NCI-H1694 (cell line): ENCODE measurements around the gene CELF1.
"Not testable (repeated sequence)": the region's sequence is repeated elsewhere in the genome, so short reads cannot be mapped to it uniquely, and the experiment has no call there.

Source experiments
- DNase-seq: peaks from one replicate; lab custom pipeline; 2025; lab: John Stamatoyannopoulos, UW

CELF1 gene

DNA sequence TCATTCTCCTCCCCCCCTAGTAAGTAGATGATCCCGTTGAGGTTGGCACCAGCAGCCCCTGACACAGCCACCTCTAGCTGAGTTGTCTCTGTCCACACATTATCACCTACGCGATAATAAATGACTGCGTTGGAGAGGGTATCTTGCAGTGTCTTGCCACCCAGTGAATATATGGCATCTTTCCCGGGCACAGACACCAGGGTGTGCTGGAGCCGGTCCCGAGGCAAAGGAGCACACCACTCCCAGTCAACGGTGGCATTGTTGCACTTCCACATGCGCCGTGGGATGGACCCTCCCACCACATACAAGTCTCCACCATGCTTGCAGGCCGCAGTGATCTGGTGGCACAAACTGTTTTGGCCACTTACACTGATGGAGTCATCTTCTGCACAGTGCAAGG is 20.4 kb upstream of the CELF1 start:
- no peak for DNase-seq

GRCh38 chr11:47572715-47573255 is 19.9 kb upstream of the CELF1 start:
- DNase-seq: no peak

DNA sequence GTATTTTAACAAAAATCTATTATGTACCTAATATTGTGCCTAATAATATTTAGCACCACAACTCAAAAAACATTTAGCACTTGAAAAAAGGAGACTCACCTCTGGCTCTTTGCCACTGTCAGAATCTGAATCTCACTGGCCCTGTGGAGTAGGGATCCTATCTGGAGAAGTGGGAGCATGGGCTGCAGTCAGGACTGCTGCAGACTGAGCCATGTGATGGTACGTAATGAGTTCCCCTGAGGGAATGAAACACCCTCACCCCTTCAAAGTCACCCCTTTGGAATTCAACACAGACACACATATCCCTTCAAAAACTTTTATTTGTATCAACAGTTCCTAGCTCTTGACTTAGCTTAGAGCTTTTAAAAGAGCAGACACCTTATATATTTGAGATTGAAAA is 19.0 kb upstream of the CELF1 start:
- no peak for DNase-seq

- DNase-seq: no peak
These were observed 18.4 kb upstream of the CELF1 start for GRCh38 chr11:47571357-47571729.

DNA sequence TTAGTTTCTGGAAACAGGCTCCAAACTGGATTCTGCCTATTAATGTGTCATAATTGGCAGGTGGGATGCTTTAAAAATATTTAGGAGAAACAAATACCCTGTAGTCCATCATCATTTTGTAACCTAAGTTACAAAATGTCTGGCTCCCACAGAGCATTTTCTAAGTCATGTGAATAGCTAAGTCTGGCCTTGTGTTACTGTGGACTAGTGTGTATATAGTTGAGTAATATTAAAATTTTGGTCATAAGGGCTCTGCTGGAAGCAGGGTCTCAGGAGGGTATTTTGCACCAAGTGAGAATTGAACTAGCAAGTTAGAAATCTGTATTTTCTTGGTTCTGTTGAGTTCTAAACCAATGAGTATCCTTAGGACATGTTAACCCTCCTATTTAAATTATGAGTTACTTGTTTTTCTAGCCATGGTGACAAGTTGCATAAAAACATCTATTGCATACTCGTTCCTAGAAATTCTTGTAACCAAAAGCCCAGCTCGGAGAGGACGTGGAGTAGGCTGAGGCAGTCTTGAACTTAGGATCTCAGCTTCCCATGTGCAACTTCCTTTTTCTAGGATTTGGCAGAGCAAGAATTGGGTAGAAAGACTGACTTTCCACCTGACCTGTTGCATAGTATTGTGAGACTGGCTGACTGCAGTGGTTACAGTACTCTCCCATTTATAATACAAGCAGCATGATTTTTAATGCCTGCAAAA is 17.9 kb upstream of the CELF1 start:
- DNase-seq: no peak

GRCh38 chr11:47569646-47570045 is 16.7 kb upstream of the CELF1 start:
- no peak for DNase-seq

- DNase-seq: no peak
These were observed 13.3 kb upstream of the CELF1 start for GRCh38 chr11:47566149-47566698.

GRCh38 chr11:47565340-47566148 is 12.6 kb upstream of the CELF1 start, which contains the start of gene PTPMT1:
Gene PTPMT1, plus strand, starts transcription at chr11:47565599. Its CDS starts 24 bp downstream, at chr11:47565623.
- no peak for DNase-seq

GRCh38 chr11:47564933-47565339 is 12.0 kb upstream of the CELF1 start:
- no peak for DNase-seq

- not testable (repeated sequence) for DNase-seq
These were observed 11.4 kb upstream of the CELF1 start for GRCh38 chr11:47564366-47564765.

GRCh38 chr11:47562393-47562792 is 9.5 kb upstream of the CELF1 start:
- not testable (repeated sequence) for DNase-seq

DNA sequence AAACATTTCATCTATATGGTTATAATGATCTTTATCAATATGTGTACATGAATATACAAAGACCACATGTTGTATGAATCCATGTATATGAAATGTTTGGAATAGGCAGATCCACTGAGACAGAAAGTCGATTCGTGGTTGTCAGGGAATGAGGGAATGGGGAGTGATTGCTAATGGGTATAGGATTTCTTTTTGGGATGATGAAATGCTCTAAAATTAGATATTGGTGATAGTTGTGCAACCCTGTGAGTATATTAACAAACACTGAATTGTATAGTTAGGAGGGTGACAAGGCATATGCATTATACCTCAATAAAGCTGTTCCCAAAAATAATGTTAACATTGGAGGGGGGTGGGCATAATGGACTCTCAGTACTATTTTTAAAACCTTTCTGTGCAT is 7.5 kb upstream of the CELF1 start:
- DNase-seq: no peak

GRCh38 chr11:47558695-47559094 is 5.8 kb upstream of the CELF1 start:
- no peak for DNase-seq

GRCh38 chr11:47557004-47557403 is 4.1 kb upstream of the CELF1 start:
- DNase-seq: not testable (repeated sequence)

DNA sequence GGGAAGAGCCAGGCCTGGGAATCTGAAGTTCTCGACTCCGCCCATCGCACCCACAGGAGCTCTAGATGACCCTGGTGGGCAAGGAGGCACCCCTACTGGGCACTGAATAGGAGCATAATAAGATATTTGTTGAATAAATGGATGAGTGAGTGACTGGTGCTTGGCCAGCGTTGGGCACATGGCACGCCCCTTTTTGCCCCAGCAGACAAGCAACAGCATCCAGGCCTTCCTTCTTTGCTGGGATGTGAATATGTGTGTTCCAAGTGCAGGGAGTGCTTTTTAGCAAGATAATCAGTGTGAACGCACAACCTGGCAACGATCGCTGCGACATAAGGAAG is 443 bp upstream of the CELF1 start:
- DNase-seq: no peak

- DNase-seq: no peak
These were observed 821 bp downstream of the CELF1 start for GRCh38 chr11:47552056-47552565.

- no peak for DNase-seq
These were observed 1.8 kb downstream of the CELF1 start for GRCh38 chr11:47551086-47551485.

DNA sequence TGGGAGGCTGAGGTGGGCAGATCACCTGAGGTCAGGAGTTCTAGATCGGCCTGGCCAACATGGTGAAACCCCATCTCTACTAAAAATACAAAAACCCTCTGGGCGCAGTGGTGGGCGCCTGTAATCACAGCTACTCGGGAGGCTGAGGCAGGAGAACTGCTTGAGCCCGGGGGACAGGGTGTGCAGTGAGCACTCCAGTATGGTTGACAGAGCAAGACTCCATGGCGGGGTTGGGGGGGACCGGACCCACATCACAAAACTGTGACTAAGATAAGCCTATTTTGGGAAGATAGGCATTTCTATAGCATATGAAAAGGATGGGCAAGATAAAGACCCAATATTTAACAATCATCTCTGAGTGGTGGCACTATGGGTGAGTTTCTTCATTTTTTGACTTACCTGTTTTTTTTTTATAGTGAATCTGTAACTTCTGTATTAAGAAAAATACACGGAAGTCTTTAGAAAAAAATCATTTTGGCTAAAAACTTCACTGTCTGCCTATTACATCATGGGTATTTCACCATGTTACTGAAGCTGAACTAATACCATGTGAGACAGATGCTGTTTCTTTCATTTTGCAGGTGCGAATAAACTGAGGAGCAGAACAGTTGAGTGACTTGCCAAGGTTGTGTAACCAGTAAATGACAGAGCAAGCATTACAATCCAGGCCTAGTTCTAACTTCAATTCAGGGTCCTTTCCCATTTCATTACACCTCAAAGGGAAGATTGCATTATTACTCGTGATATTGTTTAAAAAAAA is 2.5 kb downstream of the CELF1 start:
- no peak for DNase-seq

DNA sequence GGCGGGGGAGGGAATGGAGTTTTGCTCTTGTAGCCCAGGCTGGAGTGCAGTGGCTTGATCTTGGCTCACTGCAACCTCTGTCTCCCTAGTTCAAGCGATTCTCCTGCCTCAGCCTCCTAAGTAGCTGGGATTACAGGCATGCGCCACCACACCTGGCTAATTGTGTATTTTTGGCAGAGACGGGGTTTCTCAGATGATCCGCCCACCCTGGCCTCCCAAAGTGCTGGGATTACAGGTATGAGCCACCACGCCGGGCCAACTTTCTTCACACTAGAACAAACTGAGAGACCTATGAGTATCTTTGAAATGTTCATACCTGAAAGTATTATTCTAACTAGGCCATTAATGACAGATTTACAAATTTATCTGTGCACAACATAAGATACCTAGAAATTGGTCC is 6.7 kb downstream of the CELF1 start:
- not testable (repeated sequence) for DNase-seq

DNA sequence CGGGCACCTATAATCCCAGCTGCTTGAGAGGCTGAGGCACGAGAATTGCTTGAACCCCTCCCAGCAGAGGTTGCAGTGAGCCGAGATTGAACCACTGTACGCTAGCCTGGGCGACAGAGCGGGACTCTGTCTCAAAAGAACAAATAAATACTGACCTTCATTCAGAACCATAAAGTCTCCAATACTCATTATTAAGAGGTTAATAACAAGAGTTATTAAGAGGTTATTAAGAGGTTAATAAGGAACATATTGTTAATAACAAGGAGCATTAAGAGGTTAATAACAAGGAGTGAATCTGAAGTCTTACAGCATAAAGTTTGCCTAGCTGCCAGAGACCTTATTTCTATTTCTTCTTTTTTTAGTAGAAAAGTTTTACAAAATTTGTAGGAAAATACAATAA is 7.6 kb downstream of the CELF1 start:
- DNase-seq: no peak

GRCh38 chr11:47541070-47541469 is 11.9 kb downstream of the CELF1 start:
- no peak for DNase-seq

- no peak for DNase-seq
These were observed 13.3 kb downstream of the CELF1 start for GRCh38 chr11:47539681-47540039.
